PC-9 (cell line): Measurements from ENCODE around the gene LSM14A. TPM values are rescaled to one million over a fixed set of nuclear protein-coding genes. Genes with fewer than 3 reads are reported as not detected.

Experiments
- BruUV-seq: library from RNA; stranded (reverse); fragments of 400-500 nt; replicated peaks from 2 replicates; lab custom pipeline; 2021; lab: Mats Ljungman, UMichigan
- CTCF ChIA-PET: fragments of 300-600 bp; sonication (Branson Sonifier 250); formaldehyde crosslinking; loops from one replicate; lab custom pipeline; 2022; ENCODE audit warnings: antibody characterized with exemption; lab: Charles Lee
- POLR2A ChIA-PET: fragments of 300-600 bp; sonication (Branson Sonifier 250); formaldehyde crosslinking; loops from one replicate; lab custom pipeline; 2022; ENCODE audit warnings: antibody characterized with exemption; ENCODE audit not compliant: unreplicated experiment; lab: Charles Lee
- DNase-seq, 2 experiments: peaks; one replicate each; pipeline versions ENCODE4 v3.0.0 to v3.0.0-alpha.2; 2015 to 2022; ENCODE audit warnings: mixed read lengths in 1 of 2
- H2AFZ ChIP-seq: fragments of 200-600 bp; sonication (generic); 2 replicates; pipeline ENCODE4 v1.8.1; 2017; ENCODE audit warnings: antibody characterized with exemption
- H3F3A ChIP-seq: fragments of 200-600 bp; sonication (generic); 2 replicates; pipeline ENCODE4 v1.8.1; 2017; ENCODE audit warnings: antibody characterized with exemption, mild to moderate bottlenecking, low read depth; ENCODE audit not compliant: insufficient read depth
- H3K27ac ChIP-seq: fragments of 200-600 bp; sonication (generic); 2 replicates; pipeline ENCODE4 v1.6.1; 2016; ENCODE audit warnings: mixed run types
- H3K27me3 ChIP-seq: fragments of 200-600 bp; sonication (generic); 2 replicates; pipeline ENCODE4 v1.6.1; 2016; ENCODE audit warnings: low read depth, mixed run types; ENCODE audit not compliant: insufficient read depth
- H3K36me3 ChIP-seq: fragments of 200-600 bp; sonication (generic); 2 replicates; pipeline ENCODE4 v1.6.1; 2016; ENCODE audit warnings: low read depth, mixed run types
- H3K4me1 ChIP-seq: fragments of 200-600 bp; sonication (generic); replicated peaks from 2 replicates; pipeline ENCODE4 v1.6.1; 2016; ENCODE audit warnings: mixed run types; ENCODE audit not compliant: insufficient read depth
- H3K4me2 ChIP-seq: fragments of 200-600 bp; sonication (generic); 2 replicates; pipeline ENCODE4 v1.6.1; 2017; ENCODE audit warnings: mixed run types
- H3K4me3 ChIP-seq: fragments of 200-600 bp; sonication (generic); 2 replicates; pipeline ENCODE4 v1.6.1; 2016; ENCODE audit warnings: mixed run types
- H3K79me2 ChIP-seq: fragments of 200-600 bp; sonication (generic); 2 replicates; pipeline ENCODE4 v1.6.1; 2017; ENCODE audit warnings: low read depth, mixed run types
- H3K9me2 ChIP-seq: fragments of 200-600 bp; sonication (generic); 2 replicates; pipeline ENCODE4 v1.8.1; 2017; ENCODE audit warnings: mild to moderate bottlenecking; ENCODE audit not compliant: insufficient read depth
- H3K9me3 ChIP-seq: fragments of 200-600 bp; sonication (generic); 2 replicates; pipeline ENCODE4 v1.8.1; 2016; ENCODE audit warnings: low read depth; ENCODE audit not compliant: insufficient read depth
- H4K20me1 ChIP-seq: fragments of 200-600 bp; sonication (generic); 2 replicates; pipeline ENCODE4 v1.8.1; 2017; ENCODE audit not compliant: insufficient read depth
- CTCF ChIP-seq: fragments of 200-600 bp; sonication (generic); conservative IDR thresholded peaks from 2 replicates; pipeline ENCODE4 v1.6.1; 2017; ENCODE audit warnings: mixed run types, antibody characterized with exemption, mild to moderate bottlenecking, moderate library complexity
- EZH2 ChIP-seq: fragments of 200-600 bp; sonication (generic); IDR thresholded peaks from 2 replicates; pipeline ENCODE4 v1.8.0; 2017; ENCODE audit warnings: antibody characterized with exemption, low read depth
- intact Hi-C: fragments of 100-400 bp; cut with micrococcal nuclease; formaldehyde crosslinking; loops from one replicate; pipeline ENCODE4 v1.10.0; 2022; ENCODE audit not compliant: unreplicated experiment
- total RNA-seq: library from RNA; stranded (reverse); gene quantifications from 2 replicates; pipeline ENCODE4 v1.2.3, GENCODE V29; 2021

LSM14A gene
- total RNA-seq, 1 experiment from 2014 or later, result 169 TPM

DNA sequence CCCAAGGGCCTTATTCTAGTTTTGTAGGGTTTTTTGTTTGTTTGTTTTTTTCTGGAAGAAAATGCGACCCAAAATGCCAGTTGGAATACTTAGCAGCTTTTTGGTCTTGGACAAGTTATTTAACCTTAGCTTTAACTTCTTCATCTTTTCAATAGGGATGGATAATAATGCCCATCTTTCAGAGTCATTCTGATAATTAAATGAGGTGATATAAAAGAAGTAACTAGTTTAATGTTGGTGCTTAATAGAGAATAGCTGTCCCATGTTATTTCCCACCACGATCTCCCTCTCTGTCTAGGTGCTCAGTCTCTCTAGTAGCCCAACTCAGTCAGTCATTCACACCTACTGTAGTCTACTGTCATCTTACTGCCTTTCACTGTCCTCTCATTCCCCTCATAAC lies 8.0 kb downstream of the LSM14A start:
- H3K4me3 ChIP-seq, result no peak overlapping the region
- CTCF ChIA-PET, result no interaction called here
- no peaks in the 10 kb centered on the region for H3K27me3 ChIP-seq
- POLR2A ChIA-PET, result no interaction called here
- H3K9me2 ChIP-seq, result no peaks in the 10 kb centered on the region
- no TSS peak for BruUV-seq
- H2AFZ ChIP-seq, result no peak overlapping the region
- H3K36me3 ChIP-seq, result peaks cover 37% of the 10 kb centered on the region; the same call in 1 of the 2 replicates
- H4K20me1 ChIP-seq, result peaks cover 100% of the 10 kb centered on the region
- no peaks in the 10 kb centered on the region for H3K9me3 ChIP-seq
- H3F3A ChIP-seq, result peaks cover 18% of the 10 kb centered on the region; the same call in 1 of the 2 replicates
- DNase-seq, result no peak
- TF ChIP-seq CTCF (no peak), EZH2 (no peak)
- H3K27ac ChIP-seq, result no peak overlapping the region
- peaks cover 100% of the 10 kb centered on the region for H3K79me2 ChIP-seq
- H3K4me1 ChIP-seq, result peaks cover 58% of the 10 kb centered on the region
- intact Hi-C loops, result loop anchor here (5.0 kb wide), 1 partner anchor 307 kb away; no protein-coding TSS in a partner anchor
- H3K4me2 ChIP-seq, result no peak overlapping the region

- no peak for DNase-seq
- H3K4me1 ChIP-seq, result peaks cover 54% of the 10 kb centered on the region
- no peaks in the 10 kb centered on the region for H3K27me3 ChIP-seq
- TF ChIP-seq EZH2 (no peak), CTCF (no peak)
- no TSS peak for BruUV-seq
- no peak overlapping the region for H3K4me3 ChIP-seq
- ChIA-PET CTCF (no interaction called here), POLR2A (no interaction called here)
- H4K20me1 ChIP-seq, result peaks cover 100% of the 10 kb centered on the region
- no peak overlapping the region for H3K4me2 ChIP-seq
- peaks cover 18% of the 10 kb centered on the region; the same call in 1 of the 2 replicates for H3F3A ChIP-seq
- H3K9me3 ChIP-seq, result no peaks in the 10 kb centered on the region
- H3K9me2 ChIP-seq, result no peaks in the 10 kb centered on the region
- intact Hi-C loops, result loop anchor here (5.0 kb wide), 1 partner anchor 307 kb away; no protein-coding TSS in a partner anchor
- H3K36me3 ChIP-seq, result peaks cover 34% of the 10 kb centered on the region; the same call in 1 of the 2 replicates
- peaks cover 100% of the 10 kb centered on the region for H3K79me2 ChIP-seq
- H2AFZ ChIP-seq, result no peak overlapping the region
- H3K27ac ChIP-seq, result no peak overlapping the region
These were observed 8.4 kb downstream of the LSM14A start for GRCh38 chr19:34180709-34181108.

DNA sequence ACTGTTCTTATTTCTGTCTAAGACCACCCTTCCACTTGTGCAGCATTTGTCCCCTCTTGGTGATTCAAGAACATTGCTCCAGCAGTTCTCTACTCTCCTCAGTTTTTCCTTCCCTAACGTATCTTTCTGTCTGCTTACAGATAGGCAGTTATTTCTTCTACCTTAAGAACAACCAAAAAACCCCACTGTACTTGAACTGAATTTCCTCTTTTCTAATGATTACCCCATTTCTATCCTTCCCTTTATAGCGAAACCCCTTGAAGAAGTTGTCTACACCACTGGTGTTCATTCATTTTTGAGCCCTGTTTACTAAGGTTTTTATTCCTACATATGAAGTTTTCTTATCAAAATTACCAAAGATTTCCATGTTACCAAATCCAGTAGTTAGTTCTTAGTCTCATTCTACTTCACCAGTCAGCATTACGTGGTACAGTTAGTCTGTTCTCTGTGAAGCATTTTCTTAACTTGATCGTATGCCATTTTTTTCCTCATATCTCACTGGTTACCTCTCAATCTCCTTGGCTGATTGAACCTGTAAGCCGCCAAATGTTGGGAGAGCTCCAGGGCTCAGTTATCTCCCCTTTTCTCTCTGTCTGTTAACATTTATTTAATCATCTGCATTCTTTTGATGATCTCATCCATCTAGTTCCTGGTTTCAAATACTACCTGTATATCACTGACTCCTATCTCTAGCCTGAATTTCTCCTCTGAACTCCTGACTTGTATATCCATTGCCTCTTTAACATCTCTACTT lies 9.0 kb downstream of the LSM14A start:
- POLR2A ChIA-PET, result no interaction called here

More for the DNA sequence above, 9.0 kb downstream of the LSM14A start:
- peak in 1 of 2 experiments; percentile 45 for DNase-seq
- intact Hi-C loops, result loop anchor here (5.0 kb wide), 1 partner anchor 306 kb away; no protein-coding TSS in a partner anchor
- H3K27me3 ChIP-seq, result no peaks in the 10 kb centered on the region
- peaks cover 100% of the 10 kb centered on the region for H3K79me2 ChIP-seq
- H2AFZ ChIP-seq, result no peak overlapping the region
- no peak overlapping the region for H3K27ac ChIP-seq
- peaks cover 31% of the 10 kb centered on the region; the same call in 1 of the 2 replicates for H3K36me3 ChIP-seq
- peaks cover 48% of the 10 kb centered on the region for H3K4me1 ChIP-seq
- BruUV-seq, result no TSS peak
- H4K20me1 ChIP-seq, result peaks cover 100% of the 10 kb centered on the region
- no peaks in the 10 kb centered on the region for H3K9me2 ChIP-seq
- H3K4me3 ChIP-seq, result no peak overlapping the region
- peaks cover 18% of the 10 kb centered on the region; the same call in 1 of the 2 replicates for H3F3A ChIP-seq
- TF ChIP-seq CTCF (no peak), EZH2 (no peak)
- no peaks in the 10 kb centered on the region for H3K9me3 ChIP-seq
- H3K4me2 ChIP-seq, result peak overlapping the region; percentile 13; the same call in 1 of the 2 replicates
- CTCF ChIA-PET, result no interaction called here
